NCI-H1092 (cell line): ENCODE measurements around the gene RAET1G.
"Not testable (repeated sequence)": the region's sequence is repeated elsewhere in the genome, so short reads cannot be mapped to it uniquely, and the experiment has no call there.

Experiments used
- DNase-seq: peaks from one replicate; lab custom pipeline; 2025; lab: John Stamatoyannopoulos, UW

RAET1G gene

GRCh38 chr6:149913540-149914240, 9.2 kb downstream of the RAET1G start:
- DNase-seq: no peak

GRCh38 chr6:149913085-149913484, 9.8 kb downstream of the RAET1G start:
- no peak for DNase-seq

GRCh38 chr6:149912680-149913079, 10.2 kb downstream of the RAET1G start:
- DNase-seq: not testable (repeated sequence)

- DNase-seq: no peak
Measured at GRCh38 chr6:149910721-149911151, 12.2 kb downstream of the RAET1G start.

GRCh38 chr6:149909701-149910470, 13.0 kb downstream of the RAET1G start:
- DNase-seq: no peak

GRCh38 chr6:149908480-149908879, 14.4 kb downstream of the RAET1G start:
- DNase-seq: not testable (repeated sequence)

GRCh38 chr6:149907317-149907716, 15.6 kb downstream of the RAET1G start:
- DNase-seq: no peak

GRCh38 chr6:149906405-149906804, 16.5 kb downstream of the RAET1G start:
- DNase-seq: no peak

- no peak for DNase-seq
Measured at GRCh38 chr6:149905911-149906371, 17.0 kb downstream of the RAET1G start.

- no peak for DNase-seq
Measured at GRCh38 chr6:149905371-149905910, 17.5 kb downstream of the RAET1G start.

GRCh38 chr6:149904661-149905370, 18.1 kb downstream of the RAET1G start:
- no peak for DNase-seq

- DNase-seq: peak; percentile 13
Measured at GRCh38 chr6:149903938-149904611, 18.8 kb downstream of the RAET1G start.

GRCh38 chr6:149901444-149902140, 21.3 kb downstream of the RAET1G start:
- no peak for DNase-seq

- DNase-seq: no peak
Measured at GRCh38 chr6:149900620-149901443, 22.1 kb downstream of the RAET1G start.

GRCh38 chr6:149899926-149900619, 22.8 kb downstream of the RAET1G start:
- DNase-seq: no peak

- DNase-seq: no peak
Measured at GRCh38 chr6:149899486-149899885, 23.4 kb downstream of the RAET1G start.

- no peak for DNase-seq
Measured at GRCh38 chr6:149898966-149899365, 24.0 kb downstream of the RAET1G start.

- DNase-seq: no peak
Measured at GRCh38 chr6:149897855-149898744, 24.8 kb downstream of the RAET1G start, which contains the start of gene RAET1E. RAET1E (minus strand) TSS chr6:149898113; CDS start chr6:149890901, 7,212 bp downstream.
